ENCODE data around the gene OR2T33. TPM values are rescaled to one million over a fixed set of nuclear protein-coding genes. Genes with fewer than 3 reads are reported as not detected.

The OR2T33 gene
- polyA plus RNA-seq, 1 of the 3 experiments (the other 2 are of a cell fraction), result 0.07 TPM

- no peak overlapping the region for H2AFZ ChIP-seq (ENCODE audit: low read depth)
- H3K36me3 ChIP-seq (replicated peaks in 1 of 2; ENCODE audit: control insufficient read depth in 1 of 2, insufficient read depth in 2 of 2, low read length in 1 of 2), result no peaks in the 10 kb centered on the region
- H3K79me2 ChIP-seq (ENCODE audit: insufficient read depth), result no peaks in the 10 kb centered on the region
- H3F3A ChIP-seq (replicated peaks; ENCODE audit: insufficient read depth), result no peaks in the 10 kb centered on the region
- H3K4me1 ChIP-seq (ENCODE audit: control insufficient read depth in 1 of 2, insufficient read depth in 2 of 2, low read depth in 1 of 2, low read length in 1 of 2), result no peaks in the 10 kb centered on the region
- ChIA-PET CTCF (interaction anchor here (1.9 kb wide), 1 partner anchor 18 kb away, joined by 8 read pairs; no protein-coding TSS in a partner anchor), POLR2A (no interaction called here)
- no peak for TF ChIP-seq POLR2AphosphoS5 (IDR thresholded peaks at IDR 0.05; ENCODE audit: low read depth, low read length)
- no peak for TF ChIP-seq NRF1 (IDR thresholded peaks at IDR 0.05; ENCODE audit: low read depth, low read length)
- TF ChIP-seq RAD21 (IDR thresholded peaks at IDR 0.05; ENCODE audit: low read length), result no peak
- no peak for TF ChIP-seq TAF1 (IDR thresholded peaks at IDR 0.05; ENCODE audit: borderline replicate concordance, low read depth, low read length)
- no peak for TF ChIP-seq GATA2 (CRISPR knock-in tag; IDR thresholded peaks at IDR 0.05)
- no peaks in the 10 kb centered on the region for H3K27me3 ChIP-seq (ENCODE audit: insufficient read depth)
- no peaks in the 10 kb centered on the region for H3K9me2 ChIP-seq
- no peaks in the 10 kb centered on the region; the same call in 1 of the 2 replicates for H3K9me3 ChIP-seq
- H3K9ac ChIP-seq, result no peak overlapping the region
- no peak overlapping the region for H3K27ac ChIP-seq (ENCODE audit: low read depth in 2 of 2, low read length in 1 of 2)
- no peaks in the 10 kb centered on the region for H4K20me1 ChIP-seq (ENCODE audit: insufficient read depth)
- no peak overlapping the region for H3K4me2 ChIP-seq
- 16% methylated on average over 1 of the region's 1 CpG for WGBS (ENCODE audit: low lambda C conversion rate)
- H3K4me3 ChIP-seq (ENCODE audit: low read depth in 2 of 2, low read length in 1 of 2), result no peak overlapping the region
- no peak for DNase-seq
Observed at GRCh38 chr1:248225537-248225936, 52.2 kb downstream of the OR2T33 start.

Other genes with a start within 250 kb of the OR2T33 start
- gene OR2L2, start 247.9 kb downstream of the OR2T33 start, polyA plus RNA-seq (2012; rRNA removed), result 0.03 and 0.08 TPM in 2 replicates
- 0.02 and 0.03 TPM in 2 replicates for gene OR2L3, start 231.1 kb downstream of the OR2T33 start, polyA plus RNA-seq (2012; rRNA removed)
- gene OR2L13, start 182.8 kb downstream of the OR2T33 start, polyA plus RNA-seq (2012; rRNA removed), result 0.15 and 0.23 TPM in 2 replicates
- not detected in 2 replicates for gene OR2M5, start 132.8 kb downstream of the OR2T33 start, polyA plus RNA-seq (2012; rRNA removed)
- not detected in 2 replicates for gene OR2M2, start 103.2 kb downstream of the OR2T33 start, polyA plus RNA-seq (2012; rRNA removed)
- gene OR2M3, start 80.7 kb downstream of the OR2T33 start, polyA plus RNA-seq (2012; rRNA removed), result not detected in 2 replicates
- not detected in 2 replicates for gene OR2M4, start 46.6 kb downstream of the OR2T33 start, polyA plus RNA-seq (2012; rRNA removed)
- gene OR2T12, start 25.4 kb upstream of the OR2T33 start, polyA plus RNA-seq (2012; rRNA removed), result not detected in 2 replicates
- gene OR2M7, start 46.6 kb upstream of the OR2T33 start, polyA plus RNA-seq (2012; rRNA removed), result not detected in 2 replicates
- gene OR14C36, start 70.8 kb upstream of the OR2T33 start, polyA plus RNA-seq (2012; rRNA removed), result not detected in 2 replicates
- gene OR2T4, start 83.7 kb upstream of the OR2T33 start, polyA plus RNA-seq (2012; rRNA removed), result not detected in 2 replicates
- gene OR2T6, start 97.8 kb upstream of the OR2T33 start, polyA plus RNA-seq (2012; rRNA removed), result not detected in 2 replicates
- not detected in 2 replicates for gene OR2T1, start 125.1 kb upstream of the OR2T33 start, polyA plus RNA-seq (2012; rRNA removed)
- gene OR2T2, start 167.7 kb upstream of the OR2T33 start, polyA plus RNA-seq (2012; rRNA removed), result not detected in 2 replicates
- not detected in 2 replicates for gene OR2T3, start 195.4 kb upstream of the OR2T33 start, polyA plus RNA-seq (2012; rRNA removed)
- not detected in 2 replicates for gene OR2T5, start 210.6 kb upstream of the OR2T33 start, polyA plus RNA-seq (2012; rRNA removed)
- not detected in 2 replicates for gene OR2G6, start 230.1 kb upstream of the OR2T33 start, polyA plus RNA-seq (2012; rRNA removed)